HUES48 (cell line): ENCODE measurements around the gene DYRK1A.

Source experiments
- H3K27ac ChIP-seq: one replicate; pipeline ENCODE4 v1.7.0; 2013; ENCODE audit warnings: low read depth, low read length, inconsistent platforms
- H3K27me3 ChIP-seq: 2 replicates; pipeline ENCODE4 v1.6.1; 2013; ENCODE audit warnings: mild to moderate bottlenecking, low read length; ENCODE audit not compliant: control insufficient read depth, insufficient read depth
- H3K36me3 ChIP-seq: 2 replicates; pipeline ENCODE4 v1.6.1; 2013; ENCODE audit warnings: low read length; ENCODE audit not compliant: control insufficient read depth, insufficient read depth
- H3K4me1 ChIP-seq: 2 replicates; pipeline ENCODE4 v1.6.1; 2013; ENCODE audit warnings: mild to moderate bottlenecking, low read length; ENCODE audit not compliant: control insufficient read depth, insufficient read depth
- H3K4me3 ChIP-seq: 2 replicates; pipeline ENCODE4 v1.5.1; 2013; ENCODE audit warnings: mild to moderate bottlenecking, low read depth, low read length
- H3K9ac ChIP-seq: 2 replicates; pipeline ENCODE4 v1.6.1; 2013; ENCODE audit warnings: mild to moderate bottlenecking, low read depth, low read length, moderate library complexity
- H3K9me3 ChIP-seq: 2 replicates; pipeline ENCODE4 v1.6.1; 2013; ENCODE audit warnings: low read length; ENCODE audit not compliant: control insufficient read depth, insufficient read depth

The DYRK1A gene

GRCh38 chr21:37407719-37408420, 41.3 kb downstream of the DYRK1A start:
- H3K27ac ChIP-seq, result no peak overlapping the region
- no peak overlapping the region for H3K4me3 ChIP-seq
- H3K9me3 ChIP-seq, result no peaks in the 10 kb centered on the region
- H3K36me3 ChIP-seq, result no peaks in the 10 kb centered on the region; the same call in 1 of the 2 replicates
- H3K9ac ChIP-seq, result no peak overlapping the region
- no peaks in the 10 kb centered on the region for H3K27me3 ChIP-seq
- peaks cover 16% of the 10 kb centered on the region; the same call in 1 of the 2 replicates for H3K4me1 ChIP-seq

GRCh38 chr21:37408464-37409193, 42.1 kb downstream of the DYRK1A start:
- no peak overlapping the region for H3K4me3 ChIP-seq
- H3K36me3 ChIP-seq, result no peaks in the 10 kb centered on the region; the same call in 1 of the 2 replicates
- no peaks in the 10 kb centered on the region for H3K9me3 ChIP-seq
- H3K4me1 ChIP-seq, result peaks cover 21% of the 10 kb centered on the region; the same call in 1 of the 2 replicates
- no peak overlapping the region for H3K9ac ChIP-seq
- H3K27ac ChIP-seq, result no peak overlapping the region
- no peaks in the 10 kb centered on the region for H3K27me3 ChIP-seq

- H3K9me3 ChIP-seq, result no peaks in the 10 kb centered on the region
- peaks cover 41% of the 10 kb centered on the region for H3K4me1 ChIP-seq
- no peaks in the 10 kb centered on the region for H3K27me3 ChIP-seq
- H3K36me3 ChIP-seq, result no peaks in the 10 kb centered on the region; the same call in 1 of the 2 replicates
- H3K27ac ChIP-seq, result no peak overlapping the region
- H3K4me3 ChIP-seq, result no peak overlapping the region
- H3K9ac ChIP-seq, result no peak overlapping the region
Measured at GRCh38 chr21:37410639-37411038, 44.1 kb downstream of the DYRK1A start.

GRCh38 chr21:37412603-37413360, 46.2 kb downstream of the DYRK1A start:
- Histone ChIP-seq H3K9ac (no peak overlapping the region), H3K27me3 (no peaks in the 10 kb centered on the region), H3K4me1 (peaks cover 43% of the 10 kb centered on the region), H3K36me3 (no peaks in the 10 kb centered on the region; the same call in 1 of the 2 replicates), H3K9me3 (no peaks in the 10 kb centered on the region), H3K27ac (no peak overlapping the region), H3K4me3 (no peak overlapping the region)

GRCh38 chr21:37413553-37414291, 47.1 kb downstream of the DYRK1A start:
- Histone ChIP-seq H3K9me3 (no peaks in the 10 kb centered on the region), H3K4me1 (peaks cover 41% of the 10 kb centered on the region), H3K4me3 (no peak overlapping the region), H3K9ac (no peak overlapping the region), H3K27ac (no peak overlapping the region), H3K27me3 (no peaks in the 10 kb centered on the region), H3K36me3 (no peaks in the 10 kb centered on the region; the same call in 1 of the 2 replicates)

- Histone ChIP-seq H3K27ac (no peak overlapping the region), H3K4me1 (peaks cover 47% of the 10 kb centered on the region), H3K4me3 (no peak overlapping the region)
Measured at GRCh38 chr21:37414292-37415253, 48.0 kb downstream of the DYRK1A start.

GRCh38 chr21:37415939-37416338, 49.4 kb downstream of the DYRK1A start:
- Histone ChIP-seq H3K27ac (no peak overlapping the region), H3K4me1 (peaks cover 56% of the 10 kb centered on the region), H3K9ac (no peak overlapping the region), H3K9me3 (no peaks in the 10 kb centered on the region), H3K27me3 (no peaks in the 10 kb centered on the region), H3K36me3 (no peaks in the 10 kb centered on the region), H3K4me3 (no peak overlapping the region)

More at GRCh38 chr21:37414292-37415253, 48.0 kb downstream of the DYRK1A start:
- H3K36me3 ChIP-seq, result no peaks in the 10 kb centered on the region
- H3K9ac ChIP-seq, result no peak overlapping the region
- no peaks in the 10 kb centered on the region for H3K9me3 ChIP-seq
- no peaks in the 10 kb centered on the region for H3K27me3 ChIP-seq

- no peak overlapping the region for H3K9ac ChIP-seq
- H3K4me1 ChIP-seq, result peaks cover 56% of the 10 kb centered on the region
- H3K36me3 ChIP-seq, result peaks cover 6% of the 10 kb centered on the region; the same call in 1 of the 2 replicates
- H3K4me3 ChIP-seq, result no peak overlapping the region
- no peaks in the 10 kb centered on the region for H3K9me3 ChIP-seq
- no peaks in the 10 kb centered on the region for H3K27me3 ChIP-seq
- H3K27ac ChIP-seq, result no peak overlapping the region
Measured at GRCh38 chr21:37416914-37417313, 50.3 kb downstream of the DYRK1A start.

GRCh38 chr21:37419228-37419906, 52.8 kb downstream of the DYRK1A start:
- Histone ChIP-seq H3K27ac (no peak overlapping the region), H3K4me1 (peaks cover 45% of the 10 kb centered on the region), H3K4me3 (no peak overlapping the region), H3K9me3 (no peaks in the 10 kb centered on the region), H3K27me3 (no peaks in the 10 kb centered on the region), H3K9ac (no peak overlapping the region), H3K36me3 (peaks cover 16% of the 10 kb centered on the region; the same call in 1 of the 2 replicates)
